ENCODE results near the gene NF2.

The NF2 gene

GRCh38 chr22:29633514-29634312, 30.3 kb downstream of the NF2 start:
- DNase-seq = no peak

DNA sequence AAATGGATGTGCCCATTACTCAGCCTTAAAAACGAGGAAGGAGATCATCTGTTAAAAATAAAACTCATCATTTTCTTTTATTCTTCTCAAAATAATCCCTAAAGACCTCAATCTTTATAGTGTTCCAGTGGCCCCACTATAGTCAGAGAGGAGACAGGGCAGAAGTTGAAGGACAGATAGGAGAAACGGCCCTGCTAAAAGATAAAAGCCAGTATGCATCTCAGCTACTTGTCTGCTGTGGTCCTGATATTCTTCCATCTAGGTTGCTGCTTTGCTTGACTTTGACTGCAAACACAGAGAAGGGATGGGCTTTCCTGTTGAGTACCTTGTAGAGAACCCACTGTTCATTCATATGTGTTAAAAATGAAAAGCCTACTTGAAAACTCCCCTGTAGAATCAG, 31.4 kb downstream of the NF2 start:
- no peak for DNase-seq

GRCh38 chr22:29635734-29636357, 32.4 kb downstream of the NF2 start:
- no peak for DNase-seq

- DNase-seq = no peak
These were observed 33.3 kb downstream of the NF2 start for GRCh38 chr22:29636751-29637150.

- DNase-seq = no peak
These were observed 33.7 kb downstream of the NF2 start for GRCh38 chr22:29637181-29637580.

GRCh38 chr22:29638678-29639077, 35.2 kb downstream of the NF2 start:
- no peak for DNase-seq

DNA sequence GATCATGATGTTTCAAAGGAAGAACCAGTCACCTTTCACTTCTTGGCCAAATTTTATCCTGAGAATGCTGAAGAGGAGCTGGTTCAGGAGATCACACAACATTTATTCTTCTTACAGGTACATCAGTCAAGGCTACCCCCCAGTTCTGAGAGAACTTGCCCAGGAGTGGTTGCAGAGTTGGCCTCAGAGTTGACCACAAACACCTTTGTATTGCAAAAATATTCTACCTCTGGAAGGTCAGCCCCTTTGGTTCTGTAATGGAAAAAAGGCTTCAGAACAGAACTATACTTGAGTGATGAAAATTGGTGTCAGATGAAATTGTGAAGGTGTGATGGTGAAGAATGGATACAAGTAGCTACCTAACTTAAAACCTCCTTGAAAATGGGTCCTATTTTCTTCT, 35.7 kb downstream of the NF2 start:
- DNase-seq = no peak

DNA sequence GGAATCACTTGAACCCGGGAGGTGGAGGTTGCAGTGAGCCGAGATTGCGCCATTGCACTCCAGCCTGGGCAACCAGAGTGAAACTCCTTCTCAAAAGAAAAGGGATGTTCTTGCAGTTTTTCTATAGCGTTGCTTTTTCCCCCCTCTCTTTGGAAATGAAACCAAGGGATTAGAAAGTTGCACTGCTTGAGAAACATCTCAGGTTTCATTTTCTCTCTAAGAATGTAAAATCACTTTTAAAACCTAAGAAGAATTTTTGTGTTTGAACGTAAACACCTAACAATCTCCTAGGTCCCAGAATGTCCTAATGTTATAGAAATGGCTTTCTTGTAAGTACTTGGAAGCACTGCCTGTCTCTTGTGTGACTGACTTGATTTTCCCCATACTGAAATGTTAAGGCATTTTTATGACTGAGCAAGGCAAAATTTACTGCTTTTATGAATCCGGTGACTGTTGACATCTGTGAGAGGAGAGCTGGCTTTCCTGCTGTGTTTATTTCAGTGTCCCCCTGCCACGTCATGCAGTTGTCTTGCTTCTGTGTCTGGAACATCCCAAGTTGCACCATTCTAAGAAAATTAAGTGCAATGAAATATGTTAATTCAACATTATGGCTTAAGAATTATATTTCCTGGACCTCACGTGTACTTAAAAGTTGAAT, 37.7 kb downstream of the NF2 start:
- no peak for DNase-seq

GRCh38 chr22:29641700-29642330, 38.4 kb downstream of the NF2 start:
- no peak for DNase-seq

DNA sequence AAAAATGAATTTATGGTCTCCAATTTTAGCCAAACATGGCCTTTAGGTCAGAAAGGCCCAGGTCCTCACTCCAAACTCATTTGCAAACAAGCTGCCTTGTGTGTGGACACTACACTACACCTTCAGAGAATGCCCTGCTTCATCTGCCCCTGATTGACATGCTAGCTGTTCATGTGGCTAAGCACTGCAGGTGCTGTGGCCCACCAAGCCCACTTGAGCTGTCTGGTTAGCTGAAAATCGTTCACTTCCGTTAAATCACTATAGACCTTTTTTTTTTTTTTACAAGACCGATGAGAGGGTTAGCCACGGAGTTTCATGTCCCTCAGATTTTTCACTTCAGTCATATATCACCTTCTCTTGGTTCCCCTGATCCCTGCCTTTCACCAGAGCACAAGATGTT, 39.3 kb downstream of the NF2 start:
- no peak for DNase-seq

GRCh38 chr22:29647954-29648737, 44.7 kb downstream of the NF2 start:
- no peak for DNase-seq

DNA sequence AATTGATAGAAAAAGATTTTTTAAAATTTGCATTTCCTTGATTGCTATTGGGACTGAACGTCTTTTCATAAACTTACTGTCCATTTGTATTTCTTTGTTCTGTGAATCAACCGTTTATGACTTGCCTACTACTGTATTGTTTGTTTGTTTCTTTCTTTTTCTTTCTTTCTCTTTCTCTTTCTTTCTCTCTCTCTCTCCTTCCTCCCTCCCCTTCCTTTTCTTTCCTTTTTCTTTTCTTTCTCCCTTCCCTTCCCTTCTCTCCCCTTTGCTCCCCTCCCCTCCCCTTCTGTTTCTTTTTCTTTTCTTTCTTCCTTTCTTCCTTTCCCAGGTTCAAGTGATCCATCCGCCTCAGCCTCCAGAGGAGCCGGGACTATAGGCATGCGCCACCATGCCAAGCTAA, 46.9 kb downstream of the NF2 start:
- no peak for DNase-seq

DNA sequence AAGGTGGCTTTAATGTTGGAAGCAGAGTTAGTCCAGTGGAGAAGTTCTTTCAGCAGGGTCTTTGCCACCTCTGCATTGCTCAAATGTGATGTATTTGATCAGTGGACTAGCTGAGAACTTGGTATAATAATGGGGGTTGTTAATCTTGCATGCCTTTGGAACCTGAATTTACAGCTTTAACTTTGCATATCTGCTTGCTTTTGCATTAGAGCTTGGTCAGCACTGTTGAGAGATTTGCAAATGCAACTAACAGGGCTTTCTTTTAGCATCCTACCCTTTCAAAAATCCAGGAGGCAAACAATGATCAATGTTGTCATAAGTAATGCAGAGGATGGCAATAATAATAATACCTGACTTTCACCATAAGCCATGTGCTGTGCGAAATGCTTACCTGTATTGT, 48.2 kb downstream of the NF2 start:
- no peak for DNase-seq

GRCh38 chr22:29654420-29654819, 51.0 kb downstream of the NF2 start:
- DNase-seq = no peak

- no peak for DNase-seq
These were observed 51.4 kb downstream of the NF2 start for GRCh38 chr22:29654882-29655281.

GRCh38 chr22:29658176-29658575, 54.7 kb downstream of the NF2 start:
- no peak for DNase-seq

- DNase-seq = no peak
These were observed 56.6 kb downstream of the NF2 start for GRCh38 chr22:29660021-29660420.

DNA sequence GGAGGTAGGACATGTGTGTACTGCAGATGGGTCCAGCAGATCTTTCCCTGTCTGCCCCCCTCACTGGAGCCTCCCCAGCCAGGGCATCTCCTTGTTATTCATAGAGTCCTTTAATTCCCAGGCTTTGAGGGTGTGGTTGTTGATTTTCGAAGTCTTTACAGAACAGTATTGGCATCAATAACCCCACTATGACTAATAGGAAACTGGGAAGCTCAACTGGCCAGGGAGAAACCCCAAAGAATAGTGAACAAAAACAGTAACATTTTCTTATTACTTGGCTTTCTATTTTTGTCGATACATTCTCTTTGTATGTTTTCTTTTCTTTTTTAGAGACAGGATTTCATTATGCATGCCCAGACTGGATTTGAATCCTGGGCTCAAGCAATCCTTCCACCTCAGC, 57.9 kb downstream of the NF2 start:
- no peak for DNase-seq

DNA sequence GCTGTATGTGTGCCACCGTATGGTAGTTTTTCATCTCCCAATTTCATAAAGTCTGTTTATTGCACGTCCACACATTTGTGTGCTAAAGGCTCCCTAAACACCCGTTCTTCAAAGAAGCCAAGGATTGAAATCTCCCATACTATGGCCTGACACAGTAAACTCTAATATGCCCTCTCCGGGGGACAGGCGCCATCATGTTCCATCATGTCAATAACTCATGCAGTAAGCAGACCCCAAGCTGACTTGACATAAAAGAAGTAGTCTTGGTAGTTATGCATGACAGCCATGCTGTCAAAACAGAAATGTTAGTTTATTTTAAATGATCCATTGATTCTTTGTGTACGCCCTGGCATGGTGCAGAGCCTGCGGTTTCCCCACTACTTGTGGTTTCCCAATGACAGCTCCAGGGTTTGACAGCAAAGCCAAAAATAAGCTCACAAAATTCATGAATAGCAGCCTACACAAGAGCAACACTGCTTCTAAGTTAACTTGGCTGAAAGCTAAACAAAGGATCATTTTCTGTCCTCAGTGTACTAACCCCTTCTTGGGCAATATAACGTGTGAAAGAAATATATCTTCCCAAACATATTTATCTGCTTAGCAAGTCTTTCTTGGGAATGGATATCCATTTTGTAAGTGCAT, 59.9 kb downstream of the NF2 start:
- DNase-seq = no peak

DNA sequence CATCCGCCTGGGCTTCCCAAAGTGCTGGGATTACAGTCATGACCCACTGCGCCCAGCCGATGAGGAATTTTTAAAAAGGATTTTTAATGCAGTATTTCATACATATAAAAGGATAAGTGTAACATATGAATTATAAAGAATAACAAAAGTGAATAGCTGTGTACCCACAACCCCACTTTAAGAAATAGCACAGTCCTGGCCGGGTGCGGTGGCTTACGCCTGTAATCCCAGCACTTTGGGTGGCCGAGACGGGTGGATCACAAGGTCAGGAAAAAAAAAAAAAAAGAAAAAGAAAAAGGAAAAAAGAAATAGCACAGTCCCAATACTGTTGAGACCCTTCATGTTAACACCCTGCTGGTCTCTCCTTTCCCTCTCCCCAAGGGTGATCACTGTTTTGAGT, 62.1 kb downstream of the NF2 start:
- DNase-seq = no peak

DNA sequence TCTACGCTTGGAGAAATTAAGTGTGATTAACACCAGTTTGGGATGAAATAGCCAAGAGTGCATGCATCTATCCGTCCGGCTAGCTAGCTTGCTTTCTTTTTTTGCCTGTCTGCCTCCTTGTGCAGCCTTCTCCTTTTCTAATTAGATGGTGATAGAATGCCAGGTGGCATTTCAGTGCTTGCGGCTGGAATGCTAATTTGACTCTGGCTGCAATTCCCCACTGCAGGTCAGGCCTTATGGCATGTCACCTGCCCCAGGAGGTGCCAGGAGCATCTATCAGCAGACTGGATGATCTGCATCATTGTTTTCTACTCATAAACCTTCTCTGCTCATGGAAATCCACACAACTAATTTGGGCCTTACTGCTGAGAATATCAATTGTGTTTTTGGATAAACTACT, 65.2 kb downstream of the NF2 start:
- DNase-seq = no peak

- DNase-seq = no peak
These were observed 67.2 kb downstream of the NF2 start for GRCh38 chr22:29670626-29671025.
